ENCODE results near the gene RGS5. TPM values are rescaled to one million over a fixed set of nuclear protein-coding genes. Genes with fewer than 3 reads are reported as not detected.

The RGS5 gene
- total RNA-seq, 1 donor from 2014 or later: 209 TPM

DNA sequence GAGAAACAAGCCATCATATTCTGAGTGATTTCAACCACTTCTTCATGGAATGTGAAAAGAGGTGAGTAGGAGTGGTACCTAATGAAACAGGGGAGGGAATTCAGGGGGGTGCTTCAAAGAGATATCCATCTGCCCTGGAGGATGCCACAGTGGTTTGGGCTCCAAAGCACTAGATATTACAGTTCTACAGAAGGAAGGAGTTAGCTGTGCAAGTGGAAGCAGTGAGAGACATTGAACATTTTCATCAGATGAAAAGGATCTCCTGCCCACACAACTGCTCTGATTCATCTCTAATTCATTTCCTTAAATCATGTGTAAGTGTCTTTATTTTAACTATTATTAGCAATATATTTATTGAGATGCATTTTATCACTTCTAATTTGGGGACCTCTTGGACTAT, 2.8 kb upstream of the RGS5 start:
- H3K27ac Mint-ChIP-seq: no peak overlapping the region
- no peaks in the 10 kb centered on the region for H3K9me3 Mint-ChIP-seq

DNA sequence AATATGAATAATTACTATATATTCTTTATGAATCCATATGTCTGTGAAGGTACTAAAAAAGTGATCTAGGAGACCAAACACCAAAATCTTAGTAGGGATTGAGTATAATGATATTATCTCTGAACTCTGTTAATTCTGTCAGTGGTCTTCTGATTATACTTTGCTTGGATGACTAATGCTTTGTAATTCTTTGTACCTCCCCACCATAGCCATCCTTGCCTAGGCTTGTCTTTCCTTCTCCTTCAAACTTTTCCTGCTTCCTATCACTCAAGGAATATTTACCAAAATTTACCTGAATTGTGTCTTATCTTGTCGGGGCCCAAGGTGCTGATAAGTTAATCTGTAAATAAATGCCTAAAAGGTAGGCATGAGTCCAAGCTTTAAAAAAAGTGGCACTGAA, 845 bp upstream of the RGS5 start:
- H3K27ac Mint-ChIP-seq: peak overlapping the region; percentile 71
- DNase-seq (ENCODE audit: low spot score in 2 of 2, unreplicated experiment in 2 of 2): no peak
- H3K4me3 Mint-ChIP-seq: no peak overlapping the region
- H3K27me3 Mint-ChIP-seq (ENCODE audit: low read depth): no peaks in the 10 kb centered on the region
- TF ChIP-seq, protein P1, sequence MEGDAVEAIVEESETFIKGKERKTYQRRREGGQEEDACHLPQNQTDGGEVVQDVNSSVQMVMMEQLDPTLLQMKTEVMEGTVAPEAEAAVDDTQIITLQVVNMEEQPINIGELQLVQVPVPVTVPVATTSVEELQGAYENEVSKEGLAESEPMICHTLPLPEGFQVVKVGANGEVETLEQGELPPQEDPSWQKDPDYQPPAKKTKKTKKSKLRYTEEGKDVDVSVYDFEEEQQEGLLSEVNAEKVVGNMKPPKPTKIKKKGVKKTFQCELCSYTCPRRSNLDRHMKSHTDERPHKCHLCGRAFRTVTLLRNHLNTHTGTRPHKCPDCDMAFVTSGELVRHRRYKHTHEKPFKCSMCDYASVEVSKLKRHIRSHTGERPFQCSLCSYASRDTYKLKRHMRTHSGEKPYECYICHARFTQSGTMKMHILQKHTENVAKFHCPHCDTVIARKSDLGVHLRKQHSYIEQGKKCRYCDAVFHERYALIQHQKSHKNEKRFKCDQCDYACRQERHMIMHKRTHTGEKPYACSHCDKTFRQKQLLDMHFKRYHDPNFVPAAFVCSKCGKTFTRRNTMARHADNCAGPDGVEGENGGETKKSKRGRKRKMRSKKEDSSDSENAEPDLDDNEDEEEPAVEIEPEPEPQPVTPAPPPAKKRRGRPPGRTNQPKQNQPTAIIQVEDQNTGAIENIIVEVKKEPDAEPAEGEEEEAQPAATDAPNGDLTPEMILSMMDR (IDR thresholded peaks at IDR 0.05; ENCODE audit: unreplicated experiment): no peak
- no peaks in the 10 kb centered on the region for H3K36me3 Mint-ChIP-seq
- H3K9me3 Mint-ChIP-seq: no peaks in the 10 kb centered on the region
- H3K4me1 Mint-ChIP-seq: peaks cover 36% of the 10 kb centered on the region

More for the DNA sequence above, 2.8 kb upstream of the RGS5 start:
- peaks cover 29% of the 10 kb centered on the region for H3K4me1 Mint-ChIP-seq
- TF ChIP-seq, protein P1 (IDR thresholded peaks at IDR 0.05; ENCODE audit: unreplicated experiment): no peak
- no peaks in the 10 kb centered on the region for H3K36me3 Mint-ChIP-seq
- DNase-seq (ENCODE audit: low spot score in 2 of 2, unreplicated experiment in 2 of 2): no peak
- H3K27me3 Mint-ChIP-seq (ENCODE audit: low read depth): no peaks in the 10 kb centered on the region
- no peak overlapping the region for H3K4me3 Mint-ChIP-seq

DNA sequence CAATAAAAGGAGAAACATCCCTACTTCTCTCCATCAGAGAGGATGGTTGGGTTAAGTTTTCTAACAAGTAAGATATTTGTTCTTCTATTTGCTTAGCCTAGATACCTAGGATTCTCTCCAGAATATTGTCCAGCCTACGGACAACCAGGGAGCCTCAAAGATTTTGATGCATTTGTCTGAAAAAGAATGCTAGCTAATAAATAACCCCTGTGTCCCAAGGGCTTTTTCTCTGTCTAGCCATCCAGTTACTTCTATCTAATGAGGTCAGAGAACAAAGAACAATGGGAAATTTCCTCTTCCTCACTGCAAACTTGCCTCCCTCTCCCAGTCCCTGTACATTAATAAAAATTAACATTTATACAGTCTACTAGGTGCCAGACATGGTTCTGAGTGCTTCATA, 810 bp downstream of the RGS5 start:
- TF ChIP-seq, protein P1 (IDR thresholded peaks at IDR 0.05; ENCODE audit: unreplicated experiment): no peak
- Mint-ChIP-seq H3K4me3 (peak overlapping the region; percentile 73), H3K27ac (peak overlapping the region; percentile 68), H3K4me1 (peaks cover 45% of the 10 kb centered on the region), H3K9me3 (no peaks in the 10 kb centered on the region), H3K36me3 (no peaks in the 10 kb centered on the region), H3K27me3 (ENCODE audit: low read depth) (no peaks in the 10 kb centered on the region)
- no peak for DNase-seq (ENCODE audit: low spot score in 2 of 2, unreplicated experiment in 2 of 2)

DNA sequence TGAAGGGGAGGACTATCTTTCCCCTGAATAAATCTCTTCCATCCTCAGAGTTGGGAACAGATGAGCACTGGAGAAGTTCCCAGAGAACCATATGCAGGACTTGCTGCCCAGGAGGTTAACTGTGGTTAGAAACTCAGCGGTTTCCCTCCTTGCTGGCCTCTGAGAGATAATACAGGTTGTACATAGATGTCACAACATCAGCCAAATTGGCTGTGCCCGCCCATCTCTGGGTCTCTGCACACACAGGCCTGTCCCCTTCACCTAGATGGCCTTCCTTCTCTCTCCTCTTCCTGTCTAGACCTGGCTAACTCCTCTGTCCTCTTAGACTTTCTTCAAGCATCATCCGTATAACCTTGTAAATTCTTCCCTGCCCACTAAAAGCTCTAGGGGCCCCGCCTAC, 5.7 kb downstream of the RGS5 start:
- no peak overlapping the region for H3K4me3 Mint-ChIP-seq
- TF ChIP-seq, protein P1 (IDR thresholded peaks at IDR 0.05; ENCODE audit: unreplicated experiment): no peak
- peak overlapping the region; percentile 51 for H3K27ac Mint-ChIP-seq
- peaks cover 57% of the 10 kb centered on the region for H3K4me1 Mint-ChIP-seq
- H3K27me3 Mint-ChIP-seq (ENCODE audit: low read depth): no peaks in the 10 kb centered on the region
- H3K9me3 Mint-ChIP-seq: no peaks in the 10 kb centered on the region
- no peaks in the 10 kb centered on the region for H3K36me3 Mint-ChIP-seq
- no peak for DNase-seq (ENCODE audit: low spot score in 2 of 2, unreplicated experiment in 2 of 2)

DNA sequence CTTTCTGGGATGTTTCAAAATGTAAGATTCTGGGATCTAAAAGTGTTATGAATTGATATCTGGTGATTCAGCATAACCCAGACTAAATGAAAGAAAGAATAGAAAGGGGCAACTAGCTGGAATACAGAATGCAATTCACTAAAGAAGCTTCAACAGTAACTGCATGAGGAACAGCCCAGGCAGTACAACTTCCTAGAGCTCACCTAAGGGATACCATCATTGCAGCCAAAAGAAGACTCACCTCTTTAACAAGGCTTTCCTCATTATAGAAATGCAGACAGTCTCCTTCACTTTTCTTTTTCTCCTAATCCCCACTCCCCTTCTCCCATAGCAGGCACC, 6.3 kb downstream of the RGS5 start:
- H3K27me3 Mint-ChIP-seq (ENCODE audit: low read depth): no peaks in the 10 kb centered on the region
- TF ChIP-seq, protein P1 (IDR thresholded peaks at IDR 0.05; ENCODE audit: unreplicated experiment): no peak
- H3K4me1 Mint-ChIP-seq: peaks cover 52% of the 10 kb centered on the region
- H3K4me3 Mint-ChIP-seq: no peak overlapping the region
- H3K9me3 Mint-ChIP-seq: no peaks in the 10 kb centered on the region
- H3K36me3 Mint-ChIP-seq: no peaks in the 10 kb centered on the region
- no peak for DNase-seq (ENCODE audit: low spot score in 2 of 2, unreplicated experiment in 2 of 2)
- H3K27ac Mint-ChIP-seq: peak overlapping the region; percentile 51
